ENCODE data around the gene CDC45. TPM values are rescaled to one million over a fixed set of nuclear protein-coding genes. Genes with fewer than 3 reads are reported as not detected.

Gene CDC45
- total RNA-seq, 4 donors from 2014 or later = 11.7 TPM; not detected in 3

DNA sequence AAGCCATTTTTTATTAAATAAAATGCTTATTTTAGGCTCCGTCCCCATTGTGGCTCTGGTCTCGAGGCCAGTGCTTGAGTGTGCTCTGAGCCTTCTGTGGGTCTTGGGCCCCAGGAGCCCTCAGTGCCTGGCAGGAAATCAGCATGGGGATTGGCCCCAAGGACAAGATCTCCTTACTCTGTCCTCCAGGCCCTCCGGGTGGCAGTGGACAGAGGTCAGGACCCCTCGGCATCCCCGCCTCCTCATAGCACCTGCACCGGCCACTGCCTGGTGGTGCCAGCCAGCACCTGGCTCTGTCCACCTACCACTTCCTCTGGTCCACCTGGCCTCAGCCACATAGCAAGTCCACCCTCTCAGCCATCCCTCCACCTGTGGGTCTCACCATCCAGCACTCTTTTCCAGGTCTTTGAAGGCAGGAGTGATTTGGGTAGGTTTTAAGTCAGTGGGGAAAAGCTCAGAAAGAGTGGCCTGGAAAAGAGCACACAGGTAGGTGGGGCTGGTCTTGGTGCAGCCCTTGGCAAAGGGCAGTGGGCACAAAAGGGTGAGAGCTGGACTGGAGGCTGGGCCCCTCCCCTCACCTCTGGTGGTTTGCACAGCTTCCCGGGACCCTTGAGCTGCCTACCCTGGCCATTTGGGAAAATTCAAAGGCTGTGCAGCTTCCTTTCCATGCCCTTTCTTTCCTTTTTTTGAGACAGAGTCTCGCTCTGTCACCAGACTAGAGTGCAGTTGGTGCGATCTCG lies 41.0 kb downstream of the CDC45 start:
- Histone ChIP-seq H3K27me3 (no peaks in the 10 kb centered on the region), H3K27ac (peak overlapping the region in 1 of 2 donors; percentile 83), H3K36me3 (no peaks in the 10 kb centered on the region), H3K4me3 (peak overlapping the region in 1 of 2 donors; percentile 39), H3K4me1 (peaks cover 0 to 9% of the 10 kb centered on the region in 2 donors), H3K9me3 (no peaks in the 10 kb centered on the region)
- TF ChIP-seq CTCF (IDR thresholded peaks at IDR 0.05) = no peak
- no peak for TF ChIP-seq POLR2A (IDR thresholded peaks at IDR 0.05)
- intact Hi-C loops (cut with DNase I; ENCODE audit: low total_unique reads) = no loop called here
- DNase-seq = no peak

GRCh38 chr22:19522190-19522880 lies 42.6 kb downstream of the CDC45 start:
- Histone ChIP-seq H3K36me3 (no peaks in the 10 kb centered on the region), H3K9me3 (no peaks in the 10 kb centered on the region), H3K4me3 (peak overlapping the region; percentile 27 to 39), H3K27ac (peak overlapping the region; percentile 46 to 83), H3K27me3 (no peaks in the 10 kb centered on the region), H3K4me1 (peaks cover 0 to 9% of the 10 kb centered on the region in 2 donors)
- no peak for TF ChIP-seq CTCF (IDR thresholded peaks at IDR 0.05)
- no peak for TF ChIP-seq POLR2A (IDR thresholded peaks at IDR 0.05)
- intact Hi-C loops (cut with DNase I; ENCODE audit: low total_unique reads) = no loop called here
- DNase-seq = no peak

- intact Hi-C loops (cut with DNase I; ENCODE audit: low total_unique reads) = no loop called here
- Histone ChIP-seq H3K36me3 (no peaks in the 10 kb centered on the region), H3K9me3 (no peaks in the 10 kb centered on the region), H3K4me3 (peak overlapping the region; percentile 27 to 39), H3K27me3 (no peaks in the 10 kb centered on the region), H3K4me1 (peaks cover 0 to 9% of the 10 kb centered on the region in 2 donors), H3K27ac (peak overlapping the region; percentile 46 to 83)
- no peak for DNase-seq
- TF ChIP-seq POLR2A (IDR thresholded peaks at IDR 0.05) = no peak
- no peak for TF ChIP-seq CTCF (IDR thresholded peaks at IDR 0.05)
These were observed 43.1 kb downstream of the CDC45 start for GRCh38 chr22:19522881-19523239.

DNA sequence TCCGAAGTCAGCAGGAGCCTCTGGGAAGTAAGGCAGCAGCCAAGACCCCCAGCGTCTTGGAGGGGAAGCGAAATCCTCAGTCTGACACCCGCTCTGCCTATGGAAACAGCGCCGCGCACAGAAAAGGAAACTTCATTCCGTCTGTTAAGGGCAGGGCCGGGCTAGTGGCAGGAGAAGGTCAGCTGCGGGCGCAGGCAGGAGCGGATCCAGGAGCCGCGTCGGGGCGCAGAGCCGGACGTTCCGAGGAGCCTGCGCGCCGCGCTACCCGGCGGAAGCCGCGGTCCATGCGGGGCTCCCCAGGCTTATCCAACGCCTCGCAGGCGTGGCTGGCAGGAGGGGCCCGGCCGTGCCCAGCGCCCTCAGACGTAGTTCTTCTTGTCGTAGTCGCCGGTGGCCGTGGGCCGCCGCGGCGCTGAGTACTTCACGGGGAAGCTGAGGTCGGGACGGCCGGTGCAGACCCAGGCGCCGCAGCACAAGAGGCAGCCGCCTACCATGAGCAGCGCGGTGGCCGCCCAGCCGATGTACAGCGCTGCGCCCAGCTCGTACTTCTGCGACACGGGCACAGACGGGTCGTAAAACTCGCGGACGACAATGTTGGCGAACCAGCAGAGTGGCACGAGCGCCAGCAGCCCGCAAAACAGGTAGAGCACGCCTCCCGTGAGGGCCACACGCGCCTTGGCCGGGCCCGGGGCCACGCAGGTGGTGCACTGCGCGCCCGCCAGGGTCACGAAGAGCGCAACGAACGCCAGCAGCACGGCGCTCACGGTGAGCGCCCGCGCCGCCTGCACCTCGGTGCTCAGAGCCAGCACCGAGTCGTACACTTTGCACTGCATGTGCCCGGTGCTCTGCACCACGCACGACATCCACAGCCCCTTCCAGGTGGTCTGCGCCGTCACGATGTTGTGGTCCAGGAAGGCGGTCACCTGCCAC lies 43.8 kb downstream of the CDC45 start:
- TF ChIP-seq POLR2A (IDR thresholded peaks at IDR 0.05) (no peak), CTCF (IDR thresholded peaks at IDR 0.05) (no peak)
- DNase-seq = no peak

More for the DNA sequence above, 43.8 kb downstream of the CDC45 start:
- Histone ChIP-seq H3K4me3 (peak overlapping the region; percentile 27 to 39), H3K36me3 (no peaks in the 10 kb centered on the region), H3K4me1 (peaks cover 0 to 9% of the 10 kb centered on the region in 2 donors), H3K27ac (peak overlapping the region; percentile 46 to 83), H3K27me3 (no peaks in the 10 kb centered on the region), H3K9me3 (no peaks in the 10 kb centered on the region)
- intact Hi-C loops (cut with DNase I; ENCODE audit: low total_unique reads) = no loop called here
